Central memory CD4-positive, alpha-beta T cell (primary cell): Measurements from ENCODE around the gene NKX2-4.
"Not testable (repeated sequence)": the region's sequence is repeated elsewhere in the genome, so short reads cannot be mapped to it uniquely, and the experiment has no call there.

ENCODE experiments used
- DNase-seq: peaks from one replicate; pipeline ENCODE4 v3.0.0; 2022

Gene NKX2-4

GRCh38 chr20:21393816-21394519 lies 3.4 kb downstream of the NKX2-4 start:
- no peak for DNase-seq

DNA sequence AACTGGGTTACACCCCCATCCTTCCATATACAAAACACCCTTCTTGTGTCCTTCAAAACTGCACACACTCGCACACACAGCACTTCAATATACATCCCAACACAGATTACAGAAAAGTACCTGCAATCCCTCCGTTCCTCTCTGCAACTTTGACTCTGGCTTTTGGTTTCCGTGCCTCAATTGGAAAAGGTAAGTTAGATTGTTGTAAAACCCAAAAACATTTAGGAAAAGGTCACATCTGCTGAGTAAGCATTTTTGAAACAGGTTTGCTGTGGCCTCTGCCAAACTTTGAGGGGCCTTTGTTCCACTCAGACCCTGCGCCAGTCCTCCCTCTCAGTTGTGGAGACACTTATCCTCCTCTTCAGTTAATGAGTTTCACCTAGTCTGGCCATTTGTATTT lies 4.2 kb downstream of the NKX2-4 start:
- DNase-seq, result no peak

DNA sequence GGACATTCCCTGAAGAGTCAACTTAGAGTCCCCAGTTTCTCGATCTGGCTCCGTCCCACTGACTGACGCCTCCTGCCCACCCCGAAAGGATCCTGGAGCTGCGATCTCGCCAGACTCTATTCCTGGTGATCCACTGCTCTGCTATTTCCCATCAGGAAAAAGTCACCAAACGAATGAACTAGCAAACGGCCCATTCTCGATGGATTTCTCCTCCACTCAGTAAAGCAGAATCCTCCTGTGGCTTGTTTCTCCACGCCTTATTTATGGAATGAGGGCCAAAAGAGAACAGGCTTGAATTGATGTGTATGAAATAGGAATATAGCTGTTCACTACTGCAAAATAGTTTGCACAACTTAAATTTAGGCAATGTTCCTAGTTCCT lies 5.4 kb downstream of the NKX2-4 start:
- DNase-seq, result no peak

DNA sequence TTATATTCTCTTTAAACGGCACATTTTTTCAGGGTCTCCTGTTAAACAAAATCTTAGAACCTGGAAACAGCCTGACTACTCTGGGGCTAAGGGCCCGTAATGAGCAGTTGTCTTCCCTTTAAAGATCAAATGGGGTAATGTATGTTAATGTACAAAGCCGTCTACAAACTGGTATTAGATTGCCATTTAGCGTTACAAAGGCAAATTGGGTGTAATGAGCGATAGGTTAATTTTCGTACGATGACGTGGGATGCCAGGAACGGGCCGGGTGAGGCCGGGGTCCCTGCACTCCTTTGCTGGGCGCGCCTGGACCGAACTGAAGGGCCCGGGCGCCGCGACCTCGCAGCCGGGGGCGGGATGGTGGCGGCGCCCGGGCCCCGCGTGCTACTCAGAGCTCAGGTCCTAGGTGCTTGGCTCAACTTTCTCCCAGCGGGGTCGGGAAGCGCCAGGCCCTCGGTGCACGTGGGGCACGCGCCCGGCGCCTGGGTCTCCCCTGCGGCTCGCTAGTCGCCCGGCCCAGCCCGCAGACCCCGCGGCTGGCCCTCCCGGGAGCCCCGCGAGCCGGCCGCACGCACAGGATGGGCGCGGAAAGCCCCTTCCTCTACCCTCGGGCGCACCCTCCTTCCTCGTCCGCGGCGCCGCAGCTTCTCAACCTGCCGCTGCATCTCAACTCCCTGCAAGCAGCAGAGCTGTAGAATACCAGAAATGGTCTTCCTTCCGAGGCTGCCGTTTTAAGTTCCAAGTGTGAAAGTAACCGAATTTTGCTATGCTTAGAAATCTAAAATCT lies 5.9 kb downstream of the NKX2-4 start:
- no peak for DNase-seq

- DNase-seq, result no peak
Measured at GRCh38 chr20:21390768-21391167, 6.6 kb downstream of the NKX2-4 start.

GRCh38 chr20:21389368-21389767 lies 8.0 kb downstream of the NKX2-4 start:
- no peak for DNase-seq

GRCh38 chr20:21388566-21388965 lies 8.8 kb downstream of the NKX2-4 start:
- no peak for DNase-seq

DNA sequence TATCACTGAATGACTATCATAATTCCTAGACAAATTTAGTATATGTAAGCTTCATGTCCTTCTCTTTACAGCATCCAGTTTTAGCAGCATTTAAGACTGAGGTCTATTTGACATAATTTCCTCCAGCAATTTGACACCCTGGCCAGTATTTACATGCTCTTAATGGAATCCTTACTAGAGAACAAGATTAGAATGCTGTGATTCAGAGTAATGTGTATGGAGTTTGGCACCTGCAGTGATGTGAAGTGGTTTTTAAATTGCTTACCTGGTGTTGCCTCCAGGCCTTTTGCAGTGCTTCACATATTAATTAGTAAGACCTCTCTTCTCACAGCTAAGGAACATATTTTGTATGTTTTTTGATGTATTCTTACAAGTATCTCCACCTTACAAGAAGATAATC lies 9.8 kb downstream of the NKX2-4 start:
- no peak for DNase-seq

DNA sequence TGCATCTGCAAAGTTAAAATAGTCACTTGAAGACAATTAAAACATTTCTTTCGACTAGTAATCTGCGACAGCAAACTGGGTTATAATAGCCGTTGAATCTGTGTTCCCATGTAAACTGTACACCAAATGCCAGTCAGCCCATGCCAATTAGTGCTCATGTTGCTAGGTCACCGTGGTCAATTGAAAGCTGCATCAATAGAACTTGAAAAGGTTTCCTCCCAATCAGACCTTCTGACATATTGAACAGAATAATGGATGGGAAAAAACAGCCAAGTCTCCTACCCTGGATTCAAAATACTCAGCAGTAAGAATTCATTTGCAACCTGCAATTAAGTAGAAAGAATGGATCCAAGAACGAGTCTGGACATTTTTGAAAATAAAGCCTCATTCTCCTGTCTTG lies 11.2 kb downstream of the NKX2-4 start:
- DNase-seq, result no peak

GRCh38 chr20:21384308-21384892 lies 12.9 kb downstream of the NKX2-4 start:
- no peak for DNase-seq

DNA sequence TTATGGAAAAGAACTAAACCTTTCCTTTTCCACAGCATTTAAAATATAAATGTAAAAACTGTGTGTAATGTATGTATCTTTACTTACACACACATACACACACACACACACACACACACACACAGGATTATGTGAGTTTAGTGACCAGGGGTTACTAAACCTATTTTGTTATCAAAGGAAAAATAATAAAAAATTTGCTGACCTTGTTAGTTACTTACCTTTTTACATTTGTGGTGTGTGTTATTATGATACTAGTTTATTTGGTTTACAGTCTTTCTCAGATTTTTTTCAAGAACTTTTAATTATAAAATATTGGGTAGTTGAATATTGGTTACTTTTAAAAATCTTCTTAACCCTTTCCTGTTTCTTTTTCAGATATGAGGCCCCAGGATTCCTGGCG lies 15.7 kb downstream of the NKX2-4 start:
- no peak for DNase-seq

DNA sequence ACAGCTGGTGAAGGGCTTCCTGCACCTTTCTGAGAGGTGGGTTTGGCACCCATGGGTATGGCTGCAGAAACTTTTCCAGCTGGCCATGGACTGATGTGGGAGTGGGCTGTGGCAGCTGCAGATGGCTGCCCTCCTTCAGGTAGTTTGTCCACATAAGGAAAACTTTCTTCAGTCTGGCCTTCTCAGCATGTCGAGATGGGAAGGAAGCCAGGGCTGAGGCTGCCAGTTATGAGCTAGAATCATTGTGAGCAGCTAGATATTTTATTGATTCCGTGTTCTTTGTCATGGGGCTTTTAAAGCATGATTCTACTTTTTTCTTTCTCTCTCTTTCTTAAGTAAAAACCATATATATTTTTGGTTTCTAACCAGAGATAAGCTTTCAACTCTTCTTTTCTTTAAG lies 16.6 kb downstream of the NKX2-4 start:
- no peak for DNase-seq

DNA sequence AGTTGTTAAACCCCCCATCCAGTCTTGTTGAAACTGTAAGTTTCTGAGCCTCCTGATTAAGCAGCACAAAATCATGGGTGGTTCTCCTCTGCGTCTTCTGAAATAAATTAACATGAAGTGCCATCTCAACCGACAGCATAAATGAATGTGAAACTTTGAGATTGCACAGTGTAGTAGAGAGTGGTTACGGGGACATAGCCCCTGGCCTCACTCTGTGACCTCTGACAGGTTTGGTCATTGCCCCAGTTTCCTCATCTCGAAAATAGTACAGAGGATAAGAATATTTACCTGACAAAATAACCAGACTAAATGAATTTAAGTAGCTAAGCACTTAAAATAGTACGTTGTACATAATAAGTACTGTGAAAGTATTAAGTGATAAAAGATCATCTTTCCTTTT lies 19.1 kb downstream of the NKX2-4 start:
- no peak for DNase-seq

- DNase-seq, result no peak
Measured at GRCh38 chr20:21377701-21378100, 19.6 kb downstream of the NKX2-4 start.

- DNase-seq, result no peak
Measured at GRCh38 chr20:21376626-21377025, 20.7 kb downstream of the NKX2-4 start.

- no peak for DNase-seq
Measured at GRCh38 chr20:21373436-21373835, 23.9 kb downstream of the NKX2-4 start.

DNA sequence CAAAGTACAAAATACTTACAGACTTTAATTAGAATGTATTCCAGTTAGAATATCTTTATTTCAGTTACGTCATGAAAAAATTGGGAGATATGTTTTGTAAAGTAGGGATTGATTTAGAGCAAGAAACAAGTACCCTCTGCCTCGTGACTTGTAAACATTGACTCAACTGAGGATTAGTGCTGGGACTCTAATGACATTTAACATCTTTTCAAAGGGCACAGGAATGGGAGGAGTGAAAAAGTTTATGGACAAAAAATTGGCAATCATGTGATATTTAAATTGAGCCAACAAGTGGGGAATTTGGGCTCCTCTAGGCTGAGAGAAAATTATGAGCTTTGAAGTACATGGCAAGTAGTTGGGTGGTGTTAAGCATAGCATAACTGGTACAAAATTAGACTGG lies 25.3 kb downstream of the NKX2-4 start:
- DNase-seq, result no peak

DNA sequence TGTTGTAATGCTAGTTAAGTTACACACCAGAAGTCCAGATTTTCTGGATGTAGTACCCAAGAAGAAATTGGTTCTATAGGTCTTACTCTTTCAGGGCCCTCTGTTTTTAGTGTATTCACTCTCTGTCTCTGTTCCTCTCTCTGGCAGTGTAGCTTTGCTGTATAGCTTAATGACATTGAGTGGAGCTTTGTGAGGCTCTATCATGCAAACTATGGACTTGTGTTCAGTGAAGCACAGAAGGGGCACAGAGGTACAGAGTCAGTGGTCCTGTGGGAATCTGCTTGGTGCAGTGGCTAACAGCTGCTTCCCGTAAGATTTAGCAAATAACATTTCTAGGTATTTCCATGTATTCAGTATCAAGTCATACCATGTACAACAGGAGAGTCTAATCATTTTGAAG lies 26.1 kb downstream of the NKX2-4 start:
- no peak for DNase-seq

DNA sequence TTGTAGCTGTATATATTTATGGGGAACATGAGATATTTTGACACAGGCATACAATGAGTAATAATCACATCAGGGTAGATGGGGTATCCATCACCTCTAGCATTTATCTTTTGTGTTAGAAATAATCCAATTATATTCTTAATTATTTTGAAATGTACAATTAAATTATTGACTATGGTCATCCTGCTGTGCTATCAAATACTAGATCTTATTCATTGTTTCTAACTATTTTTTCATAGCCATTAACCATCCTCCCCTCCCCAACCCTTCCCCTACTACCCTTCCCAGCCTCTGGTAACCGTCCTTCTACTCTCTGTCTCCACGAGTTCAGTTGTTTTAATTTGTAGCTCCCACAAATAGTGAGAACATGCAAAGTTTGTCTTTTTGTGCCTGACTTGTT lies 28.5 kb downstream of the NKX2-4 start:
- DNase-seq, result no peak

DNA sequence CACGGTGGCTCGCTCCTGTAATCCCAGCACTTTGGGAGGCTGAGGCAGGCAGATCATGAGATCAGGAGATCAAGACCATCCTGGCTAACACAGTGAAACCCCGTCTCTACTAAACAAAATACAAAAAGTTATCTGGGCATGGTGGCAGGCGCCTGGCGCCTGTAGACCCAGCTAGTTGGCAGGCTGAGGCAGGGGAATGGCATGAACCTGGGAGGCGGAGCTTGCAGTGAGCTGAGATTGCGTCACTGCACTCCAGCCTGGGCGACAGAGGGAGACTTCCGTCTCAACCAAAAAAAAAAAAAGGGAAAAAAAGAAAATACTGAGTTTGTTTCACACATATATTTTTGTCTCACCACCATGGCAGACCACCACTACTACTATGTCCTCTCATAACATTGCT lies 31.1 kb downstream of the NKX2-4 start:
- not testable (repeated sequence) for DNase-seq

- DNase-seq, result no peak
Measured at GRCh38 chr20:21365771-21366170, 31.6 kb downstream of the NKX2-4 start.

- DNase-seq, result no peak
Measured at GRCh38 chr20:21364413-21364812, 32.9 kb downstream of the NKX2-4 start.

DNA sequence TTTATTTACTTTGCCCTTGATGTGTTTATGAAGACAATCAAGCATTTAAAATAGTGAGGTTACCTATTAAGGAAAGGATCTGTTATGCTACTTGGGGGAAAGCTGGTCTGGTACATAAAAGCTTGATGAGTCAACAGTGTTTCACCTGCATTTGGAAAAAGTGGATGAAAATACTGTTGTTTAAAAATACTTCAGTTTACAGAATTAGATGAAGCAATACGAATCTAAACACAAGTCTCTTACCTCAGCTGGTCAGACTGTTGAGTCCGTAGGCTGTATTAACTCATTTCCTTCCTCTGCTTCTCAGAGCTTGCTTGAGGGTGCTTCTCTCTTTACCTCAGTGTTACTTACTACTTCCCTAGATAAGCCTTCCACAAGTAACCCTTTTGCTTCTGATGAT lies 36.1 kb downstream of the NKX2-4 start:
- no peak for DNase-seq

DNA sequence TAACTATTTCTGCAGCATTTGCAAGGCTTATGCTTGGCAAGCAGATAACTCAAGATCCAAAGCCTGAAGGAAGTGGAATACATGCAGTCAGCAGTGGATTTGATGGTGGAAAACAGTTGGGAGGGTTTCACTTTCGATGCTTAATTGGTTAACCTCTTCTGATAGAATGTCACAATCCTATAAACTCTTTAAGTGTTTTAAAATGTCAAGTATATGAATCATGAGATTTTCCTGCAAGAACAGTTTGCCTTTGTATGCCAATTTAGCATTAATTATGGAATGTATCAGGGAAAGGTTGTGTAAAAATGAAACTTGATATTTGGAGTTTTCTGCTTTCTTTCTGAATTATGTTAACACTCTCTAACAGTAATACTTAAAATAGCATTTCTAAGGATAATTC lies 36.6 kb downstream of the NKX2-4 start:
- no peak for DNase-seq
